Kidney (tissue), 14 donors: ENCODE measurements around the gene TGM1. TPM values are rescaled to one million over a fixed set of nuclear protein-coding genes. Genes with fewer than 3 reads are reported as not detected.

Experiments
- DNase-seq, 5 donors: peaks; one replicate each; pipeline ENCODE4 v3.0.0-alpha.2; 2013 to 2020
- FAIRE-seq: peaks from 2 replicates; lab custom pipeline; 2012; peaks lifted over from hg19 to GRCh38; lab: Jason Lieb, UNC
- H3K27ac ChIP-seq, 2 donors: one replicate each; pipeline ENCODE4 v1.7.0; 2013; ENCODE audit warnings: low read depth in 2 of 2, low read length in 2 of 2, inconsistent platforms in 1 of 2
- H3K27me3 ChIP-seq: one replicate; pipeline ENCODE4 v1.7.1; 2013; ENCODE audit warnings: low read length, inconsistent platforms; ENCODE audit not compliant: control insufficient read depth, insufficient read depth
- H3K36me3 ChIP-seq, 3 donors: one replicate each; pipeline versions ENCODE4 v1.7.0 to v1.7.1; 2013; ENCODE audit warnings: low read length in 3 of 3, control low read depth in 1 of 3, inconsistent platforms in 1 of 3; ENCODE audit not compliant: insufficient read depth in 3 of 3, control insufficient read depth in 2 of 3
- H3K4me1 ChIP-seq, 3 donors: one replicate each; pipeline versions ENCODE4 v1.7.0 to v1.7.1; 2013; ENCODE audit warnings: low read length in 3 of 3, inconsistent platforms in 1 of 3, low read depth in 1 of 3; ENCODE audit not compliant: control insufficient read depth in 2 of 3, insufficient read depth in 2 of 3
- H3K4me3 ChIP-seq, 3 donors: one replicate each; pipeline versions ENCODE4 v1.7.0 to v1.8.1; 2013; ENCODE audit warnings: low read length in 3 of 3, control low read depth in 1 of 3, inconsistent platforms in 1 of 3
- H3K9ac ChIP-seq, 3 donors: one replicate each; pipeline versions ENCODE4 v1.7.0 to v1.7.1; 2013; ENCODE audit warnings: low read length in 3 of 3, control low read depth in 1 of 3, inconsistent platforms in 1 of 3
- H3K9me3 ChIP-seq, 3 donors: one replicate each; pipeline versions ENCODE4 v1.7.0 to v1.7.1; 2013; ENCODE audit warnings: low read length in 3 of 3, control low read depth in 1 of 3, inconsistent platforms in 1 of 3; ENCODE audit not compliant: control insufficient read depth in 2 of 3, insufficient read depth in 1 of 3
- intact Hi-C: fragments of 100-400 bp; cut with DNase I; formaldehyde crosslinking; loops from one replicate; pipeline ENCODE4 v1.11.1; 2022
- polyA plus RNA-seq: library from polyadenylated mRNA; stranded (reverse); fragments of 350-450 nt; fragmentation: Illumina TruSeq; extraction: RNeasy Lipid Tissue Mini Kit (QIAGEN cat#74804); gene quantifications from one replicate; pipeline ENCODE4 v1.2.3, GENCODE V29; 2014; ENCODE audit warnings: low read depth, low replicate concordance; ENCODE audit not compliant: insufficient read depth
- total RNA-seq: library from RNA; stranded (reverse); fragmentation: NEBNext Ultra II Directional; extraction: Animal tissue kit (Norgen Biotek cat#: 25700); gene quantifications from one replicate; pipeline ENCODE4 v1.2.1, GENCODE V29; 2021
- TF ChIP-seq, protein P1 (sequence below): IDR thresholded peaks from 3 replicates; pipeline ENCODE4 v1.5.1; 2012; ENCODE audit warnings: mild to moderate bottlenecking, moderate library complexity, borderline replicate concordance; ENCODE audit not compliant: insufficient read depth; ENCODE audit errors: extremely low read depth
- donor health status: control.
- donor health status: control.
- donor health status: control.
- donor health status: control.
- donor health status: control.
- donor health status: DM: yes; HTN: yes; CAD: no.
- donor health status: Normal renal cell carcinoma (clear cell type).

The TGM1 gene
- total and polyA plus RNA-seq, 2 donors from 2014 or later, result 4.5 to 13.1 TPM

DNA sequence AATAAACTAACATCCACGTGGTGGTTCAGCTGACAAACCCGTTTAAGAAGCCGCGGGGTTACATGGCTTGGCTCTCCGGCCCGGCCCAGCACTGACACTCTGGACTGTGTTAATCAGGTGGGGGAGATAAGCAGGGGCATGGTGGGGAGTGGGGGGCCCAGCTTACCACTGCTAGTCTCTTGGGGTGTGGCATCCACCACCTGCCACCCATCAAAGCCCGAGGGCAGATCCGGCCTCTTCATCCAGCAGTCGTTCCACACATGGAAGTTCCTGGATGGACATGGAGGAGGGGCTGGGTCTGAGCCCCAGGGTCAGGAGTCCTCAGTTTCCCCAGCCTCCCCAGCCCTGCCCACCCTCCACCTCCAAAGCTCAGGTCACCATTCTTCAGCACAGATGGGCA, 4.9 kb downstream of the TGM1 start:
- Histone ChIP-seq H3K36me3 (peaks cover 0 to 7% (median 2%) of the 10 kb centered on the region in 3 donors), H3K4me3 (no peak overlapping the region), H3K27me3 (no peaks in the 10 kb centered on the region), H3K4me1 (peaks cover 0 to 3% (median 0%) of the 10 kb centered on the region in 3 donors), H3K27ac (no peak overlapping the region), H3K9me3 (no peaks in the 10 kb centered on the region), H3K9ac (no peak overlapping the region)
- TF ChIP-seq, protein P1, sequence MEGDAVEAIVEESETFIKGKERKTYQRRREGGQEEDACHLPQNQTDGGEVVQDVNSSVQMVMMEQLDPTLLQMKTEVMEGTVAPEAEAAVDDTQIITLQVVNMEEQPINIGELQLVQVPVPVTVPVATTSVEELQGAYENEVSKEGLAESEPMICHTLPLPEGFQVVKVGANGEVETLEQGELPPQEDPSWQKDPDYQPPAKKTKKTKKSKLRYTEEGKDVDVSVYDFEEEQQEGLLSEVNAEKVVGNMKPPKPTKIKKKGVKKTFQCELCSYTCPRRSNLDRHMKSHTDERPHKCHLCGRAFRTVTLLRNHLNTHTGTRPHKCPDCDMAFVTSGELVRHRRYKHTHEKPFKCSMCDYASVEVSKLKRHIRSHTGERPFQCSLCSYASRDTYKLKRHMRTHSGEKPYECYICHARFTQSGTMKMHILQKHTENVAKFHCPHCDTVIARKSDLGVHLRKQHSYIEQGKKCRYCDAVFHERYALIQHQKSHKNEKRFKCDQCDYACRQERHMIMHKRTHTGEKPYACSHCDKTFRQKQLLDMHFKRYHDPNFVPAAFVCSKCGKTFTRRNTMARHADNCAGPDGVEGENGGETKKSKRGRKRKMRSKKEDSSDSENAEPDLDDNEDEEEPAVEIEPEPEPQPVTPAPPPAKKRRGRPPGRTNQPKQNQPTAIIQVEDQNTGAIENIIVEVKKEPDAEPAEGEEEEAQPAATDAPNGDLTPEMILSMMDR, result no peak
- FAIRE-seq (no peak), DNase-seq (peak in 1 of 5 donors; percentile 62)
- intact Hi-C loops, result loop anchor here (10.0 kb wide), 1 partner anchor 47 kb away; the partner anchor contains the start of gene CIDEB

DNA sequence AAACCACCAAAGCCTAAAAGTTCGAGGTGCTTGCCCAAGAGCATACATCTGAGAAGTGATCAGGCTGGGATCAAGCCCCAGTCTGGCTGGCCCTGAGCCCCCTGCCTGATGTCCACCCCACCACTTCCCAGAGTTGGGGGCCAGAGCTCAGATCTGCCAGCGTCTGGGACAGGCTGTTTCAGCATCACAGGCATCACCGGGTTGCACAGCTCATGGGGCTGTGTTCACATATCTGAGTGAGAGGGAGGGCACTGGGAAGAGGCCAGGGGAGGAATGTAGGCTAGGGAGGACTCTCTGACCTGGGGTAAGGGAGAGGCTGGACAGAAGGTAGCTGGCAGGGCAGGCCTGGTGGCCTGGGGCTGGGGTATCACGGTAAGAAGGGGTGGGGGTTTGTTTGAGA, 6.0 kb downstream of the TGM1 start:
- H3K4me3 ChIP-seq, result no peak overlapping the region
- intact Hi-C loops, result loop anchor here (10.0 kb wide), 1 partner anchor 48 kb away; the partner anchor contains the start of gene CIDEB
- H3K27me3 ChIP-seq, result no peaks in the 10 kb centered on the region
- no peaks in the 10 kb centered on the region for H3K9me3 ChIP-seq
- peaks cover 0 to 7% (median 2%) of the 10 kb centered on the region in 3 donors for H3K36me3 ChIP-seq
- H3K27ac ChIP-seq, result no peak overlapping the region
- H3K9ac ChIP-seq, result no peak overlapping the region
- TF ChIP-seq, protein P1, result no peak
- H3K4me1 ChIP-seq, result peaks cover 0 to 3% (median 0%) of the 10 kb centered on the region in 3 donors
- FAIRE-seq (no peak), DNase-seq (peak in 1 of 5 donors; percentile 52)

DNA sequence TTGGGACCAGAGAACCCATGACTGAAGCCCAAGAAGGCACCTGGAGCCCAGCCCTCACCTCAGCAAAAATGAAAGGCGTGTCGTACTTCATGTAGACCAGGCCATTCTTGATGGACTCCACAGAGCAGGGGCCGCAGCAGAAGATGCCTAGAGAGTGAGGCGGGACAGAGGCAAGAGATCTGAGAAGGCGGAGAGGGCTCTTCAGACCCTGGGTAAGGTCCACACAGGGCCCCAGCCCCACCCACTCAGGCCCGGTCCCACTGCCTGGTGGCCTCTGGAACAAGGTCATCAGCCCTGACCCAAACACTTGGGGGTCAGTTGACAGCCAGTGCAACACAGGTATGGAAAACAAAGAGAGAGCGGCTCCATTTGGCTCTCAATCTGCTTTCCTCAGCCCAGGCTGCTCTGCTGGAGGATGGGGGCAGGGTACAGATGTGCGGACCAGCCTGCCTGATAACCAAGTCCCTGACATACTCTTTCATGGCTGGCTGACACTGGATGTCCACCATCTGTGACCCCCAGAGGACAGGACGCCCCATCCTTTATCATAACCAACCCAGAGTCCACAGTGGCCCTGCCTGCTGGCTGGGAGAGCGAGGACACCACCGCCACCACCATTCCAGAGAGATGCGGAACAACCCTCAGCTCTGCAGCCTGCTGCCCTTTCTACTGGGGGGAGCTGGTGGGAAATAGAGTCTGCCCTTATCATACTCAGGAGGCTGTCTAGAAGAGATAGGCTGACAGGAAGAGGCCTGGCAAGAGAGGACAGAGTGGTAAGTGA, 6.9 kb downstream of the TGM1 start:
- intact Hi-C loops, result loop anchor here (10.0 kb wide), 1 partner anchor 49 kb away; the partner anchor contains the start of gene CIDEB
- Histone ChIP-seq H3K27me3 (no peaks in the 10 kb centered on the region), H3K36me3 (peaks cover 0 to 7% (median 2%) of the 10 kb centered on the region in 3 donors), H3K4me3 (no peak overlapping the region), H3K9me3 (no peaks in the 10 kb centered on the region), H3K9ac (no peak overlapping the region), H3K4me1 (peaks cover 0 to 3% (median 0%) of the 10 kb centered on the region in 3 donors), H3K27ac (no peak overlapping the region)
- TF ChIP-seq, protein P1, result no peak
- no peak for FAIRE-seq
- no peak for DNase-seq
